HG02970 (cell line): ENCODE data around the gene WDR83.
"Not testable (repeated sequence)": the region's sequence is repeated elsewhere in the genome, so short reads cannot be mapped to it uniquely, and the experiment has no call there.

Experiments
- ATAC-seq: cut with Tn5 transposase; IDR thresholded peaks from one replicate; pipeline ENCODE4 v1.9.1; 2021; ENCODE audit warnings: mild to moderate bottlenecking, moderate library complexity, moderate number of reproducible peaks; ENCODE audit not compliant: unreplicated experiment, low FRiP score

WDR83 gene, protein sequence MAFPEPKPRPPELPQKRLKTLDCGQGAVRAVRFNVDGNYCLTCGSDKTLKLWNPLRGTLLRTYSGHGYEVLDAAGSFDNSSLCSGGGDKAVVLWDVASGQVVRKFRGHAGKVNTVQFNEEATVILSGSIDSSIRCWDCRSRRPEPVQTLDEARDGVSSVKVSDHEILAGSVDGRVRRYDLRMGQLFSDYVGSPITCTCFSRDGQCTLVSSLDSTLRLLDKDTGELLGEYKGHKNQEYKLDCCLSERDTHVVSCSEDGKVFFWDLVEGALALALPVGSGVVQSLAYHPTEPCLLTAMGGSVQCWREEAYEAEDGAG

DNA sequence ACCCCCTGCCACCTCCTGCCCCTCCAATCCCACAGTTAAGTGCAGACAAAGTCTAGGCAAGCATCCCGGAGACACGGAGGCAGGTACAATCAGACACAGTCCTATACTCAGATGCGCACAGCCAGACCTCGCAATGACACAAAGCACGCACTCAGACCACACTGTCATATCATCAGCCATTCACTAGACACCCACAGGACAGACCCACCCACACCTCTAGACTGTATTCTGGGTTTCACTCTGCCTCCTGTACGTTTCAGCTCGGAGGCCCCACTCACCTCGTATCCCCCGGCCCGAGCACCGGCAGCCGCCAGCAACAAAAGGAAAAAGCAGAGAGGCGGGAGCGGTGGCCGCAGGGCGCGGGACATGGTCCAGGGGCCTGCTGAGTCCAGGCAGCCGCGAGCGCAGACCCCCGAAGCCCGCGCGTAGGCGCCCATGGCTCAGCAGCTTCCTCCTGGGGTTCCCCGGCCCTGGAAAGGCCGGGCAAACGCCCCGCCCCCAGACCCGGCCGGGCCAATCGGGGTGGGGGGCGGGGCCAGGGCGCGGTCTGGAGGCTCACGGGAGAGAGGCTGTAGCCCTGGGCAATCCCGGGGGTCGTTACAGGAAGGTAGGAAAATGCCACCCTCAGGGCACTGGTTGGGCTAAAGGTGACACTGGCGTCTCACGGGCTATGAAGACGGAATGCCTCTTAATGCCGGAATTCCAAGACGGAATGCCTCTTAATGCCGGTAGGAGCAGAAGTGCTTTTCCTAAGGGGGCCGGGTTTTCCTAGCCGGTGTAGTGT lies at the start of gene WDR83, which contains the start of gene MAN2B1:
WDR83 (plus strand) TSS at position 543 of the 784 bp plus-strand sequence. CDS start 2,984 bp downstream, outside the sequence.
MAN2B1 (minus strand) TSS at position 478 of the 784 bp plus-strand sequence; CDS start at position 437, 41 bp downstream.
- peak; percentile 44 for ATAC-seq

DNA sequence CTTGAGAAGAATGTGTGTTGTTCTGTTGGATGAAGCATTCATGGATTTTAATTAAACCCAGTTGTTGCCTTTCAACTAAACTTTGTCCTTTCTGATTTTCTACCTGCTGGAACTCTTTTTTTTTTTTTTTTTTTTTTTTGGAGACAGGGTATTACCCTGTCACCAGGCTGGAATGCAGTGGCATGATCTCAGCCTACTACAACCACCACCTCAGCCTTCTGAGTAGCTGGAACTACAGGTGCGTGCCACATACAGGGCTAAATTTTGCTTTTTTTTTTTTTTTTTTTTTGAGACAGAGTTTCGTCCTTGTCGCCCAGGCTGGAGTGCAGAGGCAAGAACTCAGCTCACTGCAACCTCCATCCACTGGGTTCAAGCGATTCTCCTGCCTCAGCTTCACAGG lies 49.0 kb upstream of the WDR83 start:
- ATAC-seq, result no peak

DNA sequence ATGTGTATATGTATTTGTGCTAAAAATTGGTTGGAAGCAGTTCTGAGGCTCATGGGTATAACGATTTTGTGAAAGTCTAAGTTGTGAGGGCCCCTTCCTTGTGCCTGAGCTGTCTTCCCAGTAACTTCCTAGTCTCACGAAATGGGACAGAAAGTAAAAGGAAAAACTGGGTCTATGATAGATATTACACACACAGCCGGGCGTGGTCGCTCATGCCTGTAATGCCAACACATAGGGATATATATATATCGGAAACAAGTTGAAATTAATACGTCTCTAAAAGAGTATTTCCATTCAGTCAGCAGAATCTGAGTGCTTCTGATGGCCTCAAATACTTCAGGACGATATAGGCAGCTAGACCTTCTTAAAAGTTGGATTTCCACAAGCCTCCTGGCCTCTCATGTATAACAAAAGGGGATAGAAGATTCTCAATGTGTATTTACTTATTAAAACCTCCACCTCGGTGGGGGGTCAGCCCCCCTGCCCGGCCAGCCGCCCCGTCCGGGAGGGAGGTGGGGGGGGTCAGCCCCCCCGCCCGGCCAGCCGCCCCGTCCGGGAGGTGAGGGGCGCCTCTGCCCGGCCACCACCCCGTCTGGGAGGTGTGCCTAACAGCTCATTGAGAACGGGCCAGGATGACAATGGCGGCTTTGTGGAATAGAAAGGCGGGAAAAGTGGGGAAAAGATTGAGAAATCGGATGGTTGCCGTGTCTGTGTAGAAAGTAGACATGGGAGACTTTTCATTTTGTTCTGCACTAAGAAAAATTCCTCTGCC lies 45.2 kb upstream of the WDR83 start:
- ATAC-seq, result not testable (repeated sequence)

DNA sequence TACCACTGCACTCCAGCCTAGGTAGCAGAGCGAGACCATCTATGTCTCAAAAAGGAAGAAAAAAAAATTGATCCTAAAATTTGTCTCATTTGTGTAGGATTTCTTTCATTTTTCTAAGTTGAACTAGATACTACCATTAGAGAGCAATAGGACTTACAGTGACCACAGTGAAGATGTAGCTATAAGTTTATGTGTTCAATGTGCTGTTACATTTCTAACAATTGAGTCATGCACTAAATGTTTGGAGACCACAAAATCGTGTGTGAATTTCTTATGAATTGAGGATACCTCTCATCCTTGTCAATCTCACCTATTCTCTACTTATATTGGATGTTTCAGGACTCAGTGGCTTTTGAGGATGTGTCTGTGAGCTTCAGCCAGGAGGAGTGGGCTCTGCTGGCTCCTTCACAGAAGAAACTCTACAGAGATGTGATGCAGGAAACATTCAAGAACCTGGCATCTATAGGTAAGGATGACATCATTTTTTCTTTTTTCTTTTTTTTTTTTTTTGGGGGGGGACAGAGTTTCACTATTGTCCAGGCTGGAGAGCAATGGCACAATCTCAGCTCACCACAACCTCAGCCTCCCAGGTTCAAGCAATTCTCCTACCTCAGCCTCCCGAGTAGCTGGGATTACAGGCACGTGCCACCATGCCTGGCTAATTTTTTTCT lies 43.1 kb upstream of the WDR83 start:
- ATAC-seq, result no peak

DNA sequence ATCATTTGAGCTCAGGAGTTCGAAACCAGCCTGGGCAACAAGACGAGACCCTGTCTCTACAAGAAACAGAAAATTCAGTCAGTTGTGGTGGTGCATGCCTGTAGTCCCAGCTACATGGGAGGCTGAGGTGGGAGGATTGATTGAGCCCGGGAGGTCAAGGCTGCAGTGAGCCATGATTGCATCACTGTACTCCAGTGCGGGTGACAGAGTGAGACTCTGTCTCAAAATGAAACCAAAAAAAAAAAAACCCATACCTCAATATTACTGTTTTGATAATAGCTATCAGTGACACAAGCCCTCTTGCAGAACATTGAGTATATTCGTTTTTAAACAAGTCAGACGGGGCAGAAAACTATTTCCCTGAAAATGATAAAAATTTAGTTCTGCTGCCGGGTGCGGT lies 39.6 kb upstream of the WDR83 start:
- ATAC-seq, result no peak

DNA sequence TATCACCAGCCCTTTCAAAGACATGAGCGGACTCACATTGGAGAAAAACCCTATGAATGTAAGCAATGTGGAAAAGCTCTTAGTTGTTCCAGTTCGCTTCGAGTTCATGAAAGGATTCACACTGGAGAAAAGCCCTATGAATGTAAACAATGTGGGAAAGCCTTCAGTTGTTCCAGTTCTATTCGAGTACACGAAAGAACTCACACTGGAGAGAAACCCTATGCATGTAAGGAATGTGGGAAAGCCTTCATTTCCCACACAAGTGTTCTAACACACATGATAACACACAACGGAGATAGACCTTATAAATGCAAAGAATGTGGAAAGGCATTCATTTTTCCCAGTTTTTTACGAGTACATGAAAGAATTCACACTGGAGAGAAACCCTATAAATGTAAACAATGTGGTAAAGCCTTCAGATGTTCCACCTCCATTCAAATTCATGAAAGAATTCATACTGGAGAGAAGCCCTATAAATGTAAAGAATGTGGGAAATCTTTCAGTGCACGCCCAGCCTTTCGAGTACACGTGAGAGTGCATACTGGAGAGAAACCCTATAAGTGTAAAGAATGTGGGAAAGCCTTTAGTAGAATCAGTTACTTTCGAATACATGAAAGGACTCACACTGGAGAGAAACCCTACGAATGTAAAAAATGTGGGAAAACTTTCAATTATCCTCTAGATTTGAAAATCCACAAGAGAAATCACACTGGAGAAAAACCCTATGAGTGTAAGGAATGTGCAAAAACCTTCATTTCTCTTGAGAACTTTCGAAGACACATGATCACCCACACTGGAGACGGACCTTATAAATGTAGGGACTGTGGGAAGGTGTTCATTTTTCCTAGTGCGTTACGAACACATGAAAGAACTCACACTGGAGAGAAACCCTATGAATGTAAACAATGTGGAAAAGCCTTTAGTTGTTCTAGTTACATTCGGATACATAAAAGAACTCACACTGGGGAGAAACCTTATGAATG lies 38.3 kb upstream of the WDR83 start:
- ATAC-seq, result no peak

DNA sequence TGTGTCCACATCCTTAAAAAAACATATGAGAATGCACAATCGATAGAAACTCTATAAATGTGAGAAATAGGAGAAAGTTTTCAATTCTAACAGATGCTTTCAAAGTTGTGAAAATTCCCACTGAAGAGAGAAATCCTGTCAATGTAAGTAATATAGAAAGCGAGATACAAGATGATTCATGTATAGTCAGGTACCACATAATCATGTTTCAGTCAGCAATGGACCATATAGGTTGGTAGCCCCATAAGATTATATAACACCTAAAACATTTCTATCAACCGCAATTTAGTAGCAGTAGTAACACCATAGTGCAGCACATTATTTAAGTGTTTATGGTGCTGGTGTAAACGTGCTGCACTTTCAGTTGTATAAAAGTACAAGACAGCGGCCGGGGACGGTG lies 37.4 kb upstream of the WDR83 start:
- no peak for ATAC-seq

DNA sequence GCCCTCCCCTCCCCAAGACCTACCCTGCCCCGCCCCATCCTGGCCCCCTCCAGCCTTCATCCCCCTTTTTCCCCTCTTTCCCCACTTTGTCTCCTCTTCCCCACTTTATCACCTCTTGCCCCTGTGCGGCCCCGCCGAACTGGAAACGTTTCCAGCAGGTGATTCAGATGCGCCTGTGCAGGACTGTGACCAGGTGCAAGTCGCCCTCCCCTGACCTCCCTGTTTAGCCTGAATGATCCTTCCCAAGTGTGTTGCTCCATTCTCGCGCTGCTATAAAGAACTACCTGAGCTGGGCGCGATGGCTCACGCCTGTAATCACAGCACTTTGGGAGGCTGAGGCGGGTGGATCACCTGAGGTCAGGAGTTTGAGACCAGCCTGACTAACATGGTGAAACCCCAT lies 30.0 kb upstream of the WDR83 start:
- ATAC-seq, result no peak

DNA sequence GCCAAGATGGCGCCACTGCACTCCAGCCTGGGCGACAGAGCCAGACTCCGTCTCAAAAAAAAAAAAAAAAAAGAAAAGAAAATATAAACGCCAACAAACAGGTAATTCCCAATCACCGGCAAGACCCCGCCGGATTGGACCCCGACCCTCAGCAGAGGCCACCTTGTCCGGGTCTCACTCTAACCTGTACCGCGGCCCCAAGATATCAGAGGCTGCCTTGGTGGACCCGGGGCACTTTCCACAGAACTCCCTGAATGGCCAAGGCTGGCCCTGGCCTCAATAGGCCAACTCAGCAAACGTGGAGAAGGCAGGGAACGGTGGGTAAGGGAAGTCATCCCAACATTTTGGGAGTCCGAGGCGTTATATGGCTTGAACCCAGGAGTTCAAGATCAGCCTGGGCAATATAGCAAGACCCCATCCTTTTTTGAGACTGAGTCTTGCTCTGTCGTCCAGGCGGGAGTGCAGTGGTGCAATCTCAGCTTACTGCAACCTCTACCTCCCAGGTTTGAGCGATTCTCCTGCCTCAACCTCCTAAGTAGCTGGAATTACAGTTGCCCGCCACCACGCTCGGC lies 27.9 kb upstream of the WDR83 start:
- ATAC-seq, result no peak

DNA sequence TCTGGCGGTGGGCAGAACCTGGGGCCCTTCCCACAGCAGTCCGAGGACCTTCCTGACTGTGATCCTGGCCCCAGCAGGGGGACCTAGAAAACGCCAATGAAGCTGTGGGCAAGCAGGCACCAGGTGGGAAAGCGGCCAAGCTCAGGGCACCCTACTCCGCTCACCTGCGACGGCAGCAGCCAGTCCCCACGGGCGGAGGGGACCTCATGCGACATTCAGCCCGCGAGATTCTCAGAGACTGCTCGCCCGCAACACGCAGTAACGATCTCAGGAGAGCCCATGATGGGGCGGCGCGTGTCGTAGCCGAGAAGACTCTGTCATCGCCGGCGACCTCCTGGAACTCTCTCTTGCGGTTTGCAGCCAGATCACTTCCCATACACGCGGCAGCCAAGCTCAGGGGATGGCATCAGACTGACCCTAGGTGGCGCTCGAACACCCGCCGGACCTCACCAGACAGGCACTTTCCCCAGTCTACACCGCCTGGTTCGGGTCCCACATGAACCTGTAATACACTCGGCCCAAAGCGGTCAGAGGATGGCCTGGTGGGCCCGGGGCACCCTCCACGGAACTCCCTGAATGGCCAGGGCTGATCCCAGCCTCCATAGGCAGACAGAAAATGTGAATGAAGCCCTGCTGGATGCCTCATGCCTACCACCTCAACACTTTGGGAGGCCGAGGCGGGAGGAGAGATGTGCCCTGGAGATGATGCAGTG lies 26.6 kb upstream of the WDR83 start:
- no peak for ATAC-seq

DNA sequence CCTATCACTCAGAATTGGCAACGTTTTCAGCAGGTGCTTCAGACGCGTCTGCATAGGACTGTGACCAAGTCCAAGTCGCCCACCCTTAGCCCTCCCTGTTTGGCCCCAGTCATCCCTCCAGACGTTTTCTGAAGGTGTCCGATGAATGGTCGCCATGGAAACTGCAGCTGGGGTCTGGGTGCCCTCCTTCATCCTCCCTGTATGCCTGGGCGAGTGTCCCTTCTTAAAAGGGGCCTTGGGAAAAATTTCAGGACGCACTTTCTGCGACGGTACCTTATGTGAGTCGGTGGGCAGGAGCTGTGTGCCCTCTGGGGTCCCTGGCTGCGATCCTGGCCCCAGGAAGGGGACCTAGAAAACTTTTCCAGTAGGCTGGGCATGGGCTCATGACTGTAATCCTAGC lies 25.2 kb upstream of the WDR83 start:
- ATAC-seq, result no peak

DNA sequence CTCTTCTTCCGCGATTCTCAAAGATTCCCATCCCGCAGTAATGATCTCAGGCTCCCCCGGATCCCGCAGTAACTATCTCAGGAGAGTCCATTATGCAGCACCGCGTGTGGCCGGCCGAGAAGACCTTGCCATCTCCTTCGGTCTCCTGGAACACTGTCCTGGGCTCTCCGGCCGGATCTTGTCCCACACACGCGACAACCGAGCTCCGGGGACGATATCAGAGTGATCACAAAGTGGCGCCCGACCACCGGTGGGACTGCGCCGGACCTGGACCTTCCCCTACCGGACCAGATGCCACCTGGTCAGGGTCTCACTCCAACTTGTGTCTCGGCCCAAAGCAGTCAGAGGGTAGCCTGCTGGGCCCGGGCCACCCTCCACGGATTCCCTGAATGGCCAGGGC lies 24.1 kb upstream of the WDR83 start:
- no peak for ATAC-seq

DNA sequence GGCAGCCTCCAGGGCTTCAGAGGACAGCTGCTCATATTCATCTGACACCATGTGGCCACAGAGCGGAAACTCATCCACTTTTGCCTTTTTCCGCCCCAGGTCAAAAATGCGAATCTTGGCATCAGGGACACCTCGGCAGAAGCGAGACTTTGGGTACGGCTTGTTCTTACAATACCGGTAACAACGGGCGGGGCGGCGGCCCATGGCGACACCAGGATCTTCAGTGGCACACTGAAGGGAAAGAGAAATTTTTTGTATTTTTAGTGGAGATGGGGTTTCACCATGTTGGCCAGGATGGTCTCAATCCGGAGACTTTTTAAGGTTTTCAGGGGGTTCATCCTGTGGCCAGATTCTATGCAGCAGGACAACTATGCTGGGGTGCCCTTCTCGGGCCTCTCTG lies 22.9 kb upstream of the WDR83 start:
- ATAC-seq, result not testable (repeated sequence)

DNA sequence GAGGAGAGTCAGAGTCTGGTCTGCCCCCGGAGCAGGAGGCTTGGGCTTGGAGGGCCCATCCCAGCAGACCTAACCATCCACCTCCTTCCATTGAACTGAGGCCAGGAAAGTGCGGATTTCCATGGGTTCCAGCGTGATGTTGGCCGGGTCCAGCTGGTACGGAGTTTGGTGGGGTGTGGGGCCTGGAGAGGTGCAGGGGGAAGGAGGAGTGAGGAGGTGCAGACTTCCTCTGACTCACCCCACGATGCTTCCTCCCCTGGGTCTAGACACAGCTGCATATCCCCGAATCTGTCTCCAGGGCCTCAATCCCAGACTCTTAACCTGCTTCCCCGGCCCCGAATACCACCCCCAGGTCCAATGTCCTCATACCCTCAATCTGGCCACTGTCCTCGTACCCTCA lies 20.1 kb upstream of the WDR83 start:
- no peak for ATAC-seq

DNA sequence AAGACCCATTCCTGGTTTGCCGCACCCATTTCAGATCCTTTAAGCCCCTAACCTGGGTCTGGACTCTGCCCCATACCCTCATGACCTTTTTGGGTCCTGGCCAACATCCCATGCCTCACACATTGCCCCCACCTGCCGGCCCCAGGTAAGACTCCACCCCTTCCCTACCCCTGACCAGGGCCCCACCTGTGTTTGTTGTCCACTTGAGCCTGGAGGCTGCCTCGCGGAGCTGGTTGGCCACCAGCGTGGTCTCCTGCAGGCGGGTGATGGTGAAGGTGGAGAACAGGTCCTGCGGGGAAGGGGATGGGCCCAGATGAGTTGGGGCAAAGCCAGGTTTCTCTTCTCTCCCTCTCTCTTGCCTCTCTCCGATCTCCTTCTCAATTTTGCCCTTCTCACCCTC lies 19.6 kb upstream of the WDR83 start:
- no peak for ATAC-seq

DNA sequence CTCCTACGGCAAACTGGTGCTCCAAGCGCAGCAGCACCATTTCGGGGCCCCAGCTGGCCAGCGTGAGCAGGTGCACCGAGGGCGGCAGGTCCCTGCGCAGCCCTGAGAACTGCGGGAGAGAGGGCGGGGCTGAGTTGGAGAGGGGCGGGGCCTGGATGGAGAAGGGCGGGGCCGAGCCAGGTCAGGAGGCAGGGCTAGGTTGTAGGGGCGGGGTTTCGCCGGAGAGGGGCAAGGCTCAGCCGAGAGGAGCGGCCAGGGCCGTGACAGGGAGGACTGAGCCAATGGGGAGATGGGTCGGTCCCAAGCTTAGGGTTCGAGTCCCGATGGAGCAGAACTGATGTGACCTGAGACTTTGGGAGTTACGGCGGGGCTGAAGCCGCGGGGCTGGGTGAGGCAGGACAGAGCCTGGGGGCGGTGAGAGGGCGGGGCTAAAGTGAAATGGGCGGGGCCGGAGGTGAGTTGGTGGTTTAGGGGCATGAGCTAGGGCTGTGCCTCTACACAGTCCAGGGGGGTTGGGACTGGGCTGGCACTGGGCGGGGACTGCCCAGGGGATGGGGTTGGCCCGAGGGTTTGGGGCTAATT lies 19.0 kb upstream of the WDR83 start:
- ATAC-seq, result no peak

DNA sequence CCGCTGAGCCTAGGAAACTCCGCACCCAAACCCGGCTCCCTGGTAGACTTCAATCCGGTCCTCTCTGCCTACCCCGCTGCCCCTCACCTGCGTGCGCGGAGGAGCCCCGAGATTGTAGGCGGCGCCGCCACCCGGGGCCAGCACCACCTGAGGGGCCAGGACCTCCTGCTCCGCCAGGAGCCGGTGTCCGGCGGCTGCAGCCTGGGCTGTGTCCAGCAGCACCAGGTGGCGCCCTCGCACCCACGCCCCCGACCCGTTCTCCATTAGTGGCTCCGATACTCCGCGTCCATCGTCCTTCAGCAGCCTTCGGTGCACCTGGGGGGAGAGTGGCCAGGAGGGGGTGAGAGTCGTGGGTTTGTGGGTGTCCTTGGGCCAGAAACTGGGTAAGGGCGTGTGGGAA lies 18.5 kb upstream of the WDR83 start:
- no peak for ATAC-seq

DNA sequence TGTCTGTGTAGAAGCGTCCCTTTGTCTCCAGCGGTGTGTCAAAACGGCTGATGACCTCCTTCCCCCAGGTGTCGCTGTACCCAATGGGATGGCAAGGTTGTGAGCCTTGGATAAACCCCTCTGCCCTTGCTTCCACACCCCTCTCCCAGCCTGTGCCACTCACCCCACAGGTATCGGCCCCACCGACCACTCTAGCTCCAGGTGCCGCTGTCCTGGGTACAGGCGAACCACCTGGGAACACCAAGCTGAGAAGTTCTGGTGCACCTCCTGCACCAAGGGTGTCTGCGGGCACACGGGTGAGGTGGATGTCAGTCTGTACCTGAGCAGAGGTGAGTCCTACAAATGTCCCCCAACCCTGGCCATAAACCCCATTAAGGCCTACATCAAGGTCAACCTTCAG lies 16.7 kb upstream of the WDR83 start:
- ATAC-seq, result no peak
